ENCODE results near the gene PIP4K2A.

DNA sequence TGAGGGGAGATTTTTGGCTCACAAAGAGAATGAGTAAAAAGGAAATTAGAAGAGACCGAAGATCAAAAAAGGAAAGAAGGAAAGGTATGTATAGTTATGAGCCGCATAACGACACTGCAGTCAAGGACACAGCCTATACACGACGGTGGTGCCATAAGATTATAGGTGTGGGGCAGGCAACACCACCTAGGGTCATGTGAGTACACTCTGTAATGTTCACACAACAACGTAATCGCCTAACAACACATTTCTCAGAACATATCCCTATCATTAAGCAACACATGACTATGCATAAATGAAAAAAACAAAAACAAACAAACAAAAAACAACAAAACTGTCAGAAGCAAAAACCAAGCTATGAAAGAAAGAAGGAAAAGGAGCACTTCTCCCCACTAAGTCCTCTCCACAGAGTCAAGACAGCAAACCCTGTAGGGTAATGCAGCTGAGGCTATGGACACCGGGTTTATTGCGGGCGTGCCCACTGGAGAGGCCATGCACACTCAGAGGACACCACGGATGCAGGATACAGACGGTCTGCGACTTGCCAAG is 45.1 kb downstream of the PIP4K2A start:
- TF ChIP-seq ZFX (IDR thresholded peaks at IDR 0.05) = no peak
- TF ChIP-seq, protein P1, sequence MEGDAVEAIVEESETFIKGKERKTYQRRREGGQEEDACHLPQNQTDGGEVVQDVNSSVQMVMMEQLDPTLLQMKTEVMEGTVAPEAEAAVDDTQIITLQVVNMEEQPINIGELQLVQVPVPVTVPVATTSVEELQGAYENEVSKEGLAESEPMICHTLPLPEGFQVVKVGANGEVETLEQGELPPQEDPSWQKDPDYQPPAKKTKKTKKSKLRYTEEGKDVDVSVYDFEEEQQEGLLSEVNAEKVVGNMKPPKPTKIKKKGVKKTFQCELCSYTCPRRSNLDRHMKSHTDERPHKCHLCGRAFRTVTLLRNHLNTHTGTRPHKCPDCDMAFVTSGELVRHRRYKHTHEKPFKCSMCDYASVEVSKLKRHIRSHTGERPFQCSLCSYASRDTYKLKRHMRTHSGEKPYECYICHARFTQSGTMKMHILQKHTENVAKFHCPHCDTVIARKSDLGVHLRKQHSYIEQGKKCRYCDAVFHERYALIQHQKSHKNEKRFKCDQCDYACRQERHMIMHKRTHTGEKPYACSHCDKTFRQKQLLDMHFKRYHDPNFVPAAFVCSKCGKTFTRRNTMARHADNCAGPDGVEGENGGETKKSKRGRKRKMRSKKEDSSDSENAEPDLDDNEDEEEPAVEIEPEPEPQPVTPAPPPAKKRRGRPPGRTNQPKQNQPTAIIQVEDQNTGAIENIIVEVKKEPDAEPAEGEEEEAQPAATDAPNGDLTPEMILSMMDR (conservative IDR thresholded peaks at IDR 0.05) = no peak
